Stimulated activated CD8-positive, alpha-beta memory T cell treated with anti-CD3 and anti-CD28 coated beads, Interleukin-2, amount 100 ng/mL, for 1 hour (primary cell): Measurements from ENCODE around the gene ZNF142.
A peak's percentile ranks its signal among the peaks of the same experiment; 100 is the strongest.
"Not testable (repeated sequence)": the region's sequence is repeated elsewhere in the genome, so short reads cannot be mapped to it uniquely, and the experiment has no call there.

Experiments
- DNase-seq, 2 donors: peaks; one replicate each; pipeline ENCODE4 v3.0.0-alpha.2; 2020; ENCODE audit warnings: low read depth in 2 of 2

Gene ZNF142

GRCh38 chr2:218659258-218659987 is at the start of gene ZNF142, which contains the start of gene BCS1L:
Gene ZNF142 (minus strand): TSS chr2:218659623. CDS start chr2:218656429, 3,194 bp downstream.
Gene BCS1L (plus strand): TSS chr2:218659683. CDS start chr2:218660988, 1,305 bp downstream.
- peak; percentile 81 to 82 for DNase-seq

GRCh38 chr2:218708086-218708485 is 48.7 kb upstream of the ZNF142 start:
- DNase-seq: no peak

GRCh38 chr2:218703341-218703740 is 43.9 kb upstream of the ZNF142 start:
- no peak for DNase-seq

GRCh38 chr2:218701806-218702205 is 42.4 kb upstream of the ZNF142 start:
- no peak for DNase-seq

- DNase-seq: no peak
These were observed 39.5 kb upstream of the ZNF142 start for GRCh38 chr2:218698885-218699284.

- no peak for DNase-seq
These were observed 35.2 kb upstream of the ZNF142 start for GRCh38 chr2:218694405-218695145.

- DNase-seq: no peak
These were observed 31.8 kb upstream of the ZNF142 start for GRCh38 chr2:218691234-218691633.

- DNase-seq: not testable (repeated sequence)
These were observed 28.1 kb upstream of the ZNF142 start for GRCh38 chr2:218687400-218688060.

- DNase-seq: no peak
These were observed 20.6 kb upstream of the ZNF142 start for GRCh38 chr2:218680061-218680460.

- DNase-seq: no peak
These were observed 19.7 kb upstream of the ZNF142 start for GRCh38 chr2:218679119-218679518.

GRCh38 chr2:218671654-218672566 is 12.5 kb upstream of the ZNF142 start, which contains the start of the genes RNF25 and STK36:
Gene RNF25 (minus strand): TSS chr2:218672002. CDS start chr2:218671970, 32 bp downstream.
Gene STK36 (plus strand): TSS chr2:218672086. CDS start chr2:218672830, 744 bp downstream.
- peak; percentile 64 for DNase-seq

- DNase-seq: no peak
These were observed 11.8 kb upstream of the ZNF142 start for GRCh38 chr2:218671097-218671653.

GRCh38 chr2:218664653-218665052 is 5.2 kb upstream of the ZNF142 start:
- no peak for DNase-seq

- no peak for DNase-seq
These were observed 4.5 kb upstream of the ZNF142 start for GRCh38 chr2:218663901-218664300.

- no peak for DNase-seq
These were observed 3.4 kb upstream of the ZNF142 start for GRCh38 chr2:218662827-218663226.

- no peak for DNase-seq
These were observed 3.0 kb upstream of the ZNF142 start for GRCh38 chr2:218662377-218662776.

- no peak for DNase-seq
These were observed 550 bp upstream of the ZNF142 start for GRCh38 chr2:218659988-218660358.

GRCh38 chr2:218658671-218659257 is 659 bp downstream of the ZNF142 start:
- peak in 1 of 2 donors; percentile 8 for DNase-seq

- no peak for DNase-seq
These were observed 3.7 kb downstream of the ZNF142 start for GRCh38 chr2:218655751-218656150.

GRCh38 chr2:218648787-218649100 is 10.7 kb downstream of the ZNF142 start:
- no peak for DNase-seq
